Transverse colon (tissue), 4 donors: Measurements from ENCODE around the gene SYNPO2.

Source experiments
- CTCF ChIP-seq, 5 experiments: fragments of 200-600 bp in 3 of 5; fragments of 450-650 bp in 2 of 5; sonication (generic) in 3 of 5; IDR thresholded peaks; 1 replicate in 2 of 5; 2 replicates in 3 of 5; pipeline ENCODE4 v1.5.1; 2016 to 2017; ENCODE audit warnings: antibody characterized with exemption in 5 of 5, inconsistent platforms in 3 of 5, mild to moderate bottlenecking in 2 of 5, moderate library complexity in 1 of 5
- EP300 ChIP-seq: sonication (generic); formaldehyde crosslinking; IDR thresholded peaks from one replicate; pipeline ENCODE4 v1.6.1; 2017; ENCODE audit warnings: antibody characterized with exemption, low read depth
- POLR2A ChIP-seq: fragments of 450-650 bp; IDR thresholded peaks from one replicate; pipeline ENCODE4 v1.6.1; 2016; ENCODE audit warnings: antibody characterized with exemption, mild to moderate bottlenecking, moderate library complexity
- POLR2AphosphoS5 ChIP-seq, 3 donors: sonication (generic); formaldehyde crosslinking; IDR thresholded peaks; one replicate each; pipeline ENCODE4 v1.6.1; 2016; ENCODE audit warnings: antibody characterized with exemption in 3 of 3

- TF ChIP-seq CTCF (IDR thresholded peaks at IDR 0.05) (no peak), EP300 (no peak), POLR2AphosphoS5 (IDR thresholded peaks at IDR 0.05) (no peak), POLR2A (no peak)
Measured at GRCh38 chr4:118881512-118882146, 7.0 kb upstream of the SYNPO2 start.
